LHCN-M2 (cell line): Measurements from ENCODE around the gene OR4M1. TPM values are rescaled to one million over a fixed set of nuclear protein-coding genes. Genes with fewer than 3 reads are reported as not detected.
"Not testable (repeated sequence)": the region's sequence is repeated elsewhere in the genome, so short reads cannot be mapped to it uniquely, and the experiment has no call there.

Experiments used
- DNase-seq: peaks from one replicate; pipeline ENCODE4 v3.0.0-alpha.2; 2012; ENCODE audit warnings: low read depth
- total RNA-seq: library from RNA; depleted of rRNA; stranded (reverse); fragments of >200 nt; gene quantifications from 2 replicates; pipeline ENCODE4 v1.2.3, GENCODE V29; 2014; rRNA removed

Gene OR4M1
- total RNA-seq, 1 experiment from 2014 or later, result not detected

DNA sequence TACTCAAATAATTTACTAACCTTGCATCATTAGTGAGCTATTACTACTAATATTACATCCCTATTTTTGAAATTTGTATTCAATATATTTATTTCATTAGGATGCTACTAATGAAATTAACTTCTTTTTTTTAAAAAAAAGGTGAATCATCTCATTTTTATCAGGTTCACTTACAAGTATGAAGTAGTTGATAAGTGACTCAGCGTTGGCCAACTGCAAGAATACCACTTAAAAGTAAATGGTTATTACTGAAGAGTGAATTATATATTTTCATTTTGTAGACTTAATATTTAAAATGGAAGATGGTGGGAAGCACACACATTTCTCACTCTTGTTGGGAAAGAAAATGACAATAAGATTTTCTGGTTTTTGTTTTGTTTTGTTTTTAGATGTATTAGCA, 49.9 kb downstream of the OR4M1 start:
- DNase-seq, result peak; percentile 28

DNA sequence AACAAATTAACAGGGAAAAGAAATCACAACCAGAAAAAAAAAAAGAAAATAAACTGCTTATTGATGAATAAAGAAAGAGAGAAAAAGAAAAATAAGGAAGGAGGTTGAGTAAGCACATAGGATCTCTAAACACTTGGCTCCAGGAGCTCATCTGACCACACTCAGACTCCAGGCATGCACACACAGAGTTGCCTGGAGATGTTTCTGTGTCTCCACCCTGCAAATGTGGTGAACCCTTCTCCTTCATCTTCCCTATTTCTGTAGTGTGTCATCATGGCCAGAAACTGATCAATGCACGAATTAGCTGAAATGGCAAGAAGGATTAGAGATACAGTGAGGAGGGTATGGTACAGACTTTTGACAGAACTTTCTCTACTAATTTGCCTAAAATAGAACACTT, 50.5 kb downstream of the OR4M1 start:
- peak; percentile 86 for DNase-seq

DNA sequence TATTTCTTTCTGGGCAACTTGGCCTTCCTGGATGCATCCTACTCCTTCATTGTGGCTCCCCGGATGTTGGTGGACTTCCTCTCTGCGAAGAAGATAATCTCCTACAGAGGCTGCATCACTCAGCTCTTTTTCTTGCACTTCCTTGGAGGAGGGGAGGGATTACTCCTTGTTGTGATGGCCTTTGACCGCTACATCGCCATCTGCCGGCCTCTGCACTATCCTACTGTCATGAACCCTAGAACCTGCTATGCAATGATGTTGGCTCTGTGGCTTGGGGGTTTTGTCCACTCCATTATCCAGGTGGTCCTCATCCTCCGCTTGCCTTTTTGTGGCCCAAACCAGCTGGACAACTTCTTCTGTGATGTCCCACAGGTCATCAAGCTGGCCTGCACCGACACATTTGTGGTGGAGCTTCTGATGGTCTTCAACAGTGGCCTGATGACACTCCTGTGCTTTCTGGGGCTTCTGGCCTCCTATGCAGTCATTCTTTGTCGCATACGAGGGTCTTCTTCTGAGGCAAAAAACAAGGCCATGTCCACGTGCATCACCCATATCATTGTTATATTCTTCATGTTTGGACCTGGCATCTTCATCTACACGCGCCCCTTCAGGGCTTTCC, 54.4 kb downstream of the OR4M1 start:
- not testable (repeated sequence) for DNase-seq

DNA sequence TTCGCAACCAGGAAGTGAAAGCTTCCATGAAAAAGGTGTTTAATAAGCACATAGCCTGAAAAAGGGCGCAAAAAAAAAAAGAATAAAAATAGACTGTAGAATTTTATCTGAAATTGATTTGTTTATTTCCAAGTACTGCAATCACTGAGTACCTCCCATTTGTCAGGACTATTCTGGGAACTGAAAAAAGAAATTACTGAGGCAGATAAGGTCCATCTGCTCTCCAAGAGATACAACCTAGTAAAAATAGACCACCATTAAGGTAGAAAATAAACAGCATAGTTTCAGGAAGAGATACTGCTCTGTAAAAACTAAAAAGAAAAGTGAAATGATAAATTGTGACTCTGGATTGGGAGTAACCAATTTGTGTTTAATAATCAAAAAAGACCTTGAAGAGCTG, 55.0 kb downstream of the OR4M1 start:
- DNase-seq, result no peak

Other genes starting within 250 kb of the OR4M1 start
- gene OR11H2, start 59.6 kb upstream of the OR4M1 start, total RNA-seq, result not detected in 2 replicates
- not detected in 2 replicates for gene OR4Q3, start 29.9 kb upstream of the OR4M1 start, total RNA-seq
- not detected in 2 replicates for gene OR4N2, start 30.3 kb downstream of the OR4M1 start, total RNA-seq
- gene OR4K2, start 101.6 kb downstream of the OR4M1 start, total RNA-seq, result not detected in 2 replicates
- not detected in 2 replicates for gene OR4K5, start 147.1 kb downstream of the OR4M1 start, total RNA-seq
- gene OR4K1, start 157.4 kb downstream of the OR4M1 start, total RNA-seq, result not detected in 2 replicates
- not detected in 2 replicates for gene OR4K15, start 202.1 kb downstream of the OR4M1 start, total RNA-seq
- not detected in 2 replicates for gene OR4Q2, start 228.7 kb downstream of the OR4M1 start, total RNA-seq
- gene OR4K14, start 245.8 kb downstream of the OR4M1 start, total RNA-seq, result not detected in 2 replicates